ENCODE data around the gene IQCB1. TPM values are rescaled to one million over a fixed set of nuclear protein-coding genes. Genes with fewer than 3 reads are reported as not detected.

Gene IQCB1
- total and polyA plus RNA-seq, 9 of the 15 experiments (the other 6 are each of a cell fraction or from before 2014, with no cell fraction given), result 21.1 to 38.1 (median 27.5) TPM

DNA sequence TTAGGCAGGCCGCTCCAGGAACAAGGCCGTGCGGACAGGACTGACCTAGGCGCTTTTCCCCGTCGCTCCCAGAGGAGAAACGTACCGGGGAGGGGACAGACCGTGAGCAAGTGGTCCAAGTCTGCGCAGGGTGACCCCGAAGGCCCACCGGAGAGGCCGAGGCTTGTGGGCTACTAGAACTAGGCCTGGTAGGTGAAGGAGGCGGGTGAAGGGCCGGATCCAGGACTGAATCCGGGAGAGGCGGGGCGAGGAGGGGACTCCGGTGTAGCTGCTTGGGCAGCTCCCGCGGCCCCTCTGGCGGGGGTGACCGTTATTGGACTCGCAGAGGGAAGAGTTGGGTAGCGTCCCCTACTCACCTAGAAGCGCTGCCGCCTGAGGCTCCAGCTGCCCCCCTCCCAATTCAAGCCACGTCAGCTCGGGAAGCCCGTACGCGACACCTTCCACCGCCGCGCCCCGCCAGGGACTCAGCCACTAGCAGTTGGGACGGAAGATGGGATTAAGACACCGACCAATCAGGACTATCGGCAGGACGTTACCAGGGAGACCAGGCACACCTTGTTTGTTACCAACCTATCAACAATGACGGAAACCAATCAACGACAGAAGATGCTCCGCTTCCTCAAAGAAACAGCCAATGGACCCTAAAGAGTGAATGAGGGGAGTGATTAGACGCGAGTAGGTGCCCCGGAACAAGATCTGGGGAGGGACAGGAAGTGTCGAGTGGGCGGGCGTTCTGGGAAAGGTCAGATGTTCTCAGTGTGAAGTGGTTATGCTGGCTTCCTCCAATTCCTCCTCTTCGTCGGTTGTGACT, 85.4 kb downstream of the IQCB1 start, which contains the start of gene GOLGB1 (continued):
- TF ChIP-seq SAP30 (IDR thresholded peaks at IDR 0.05; ENCODE audit: borderline replicate concordance, insufficient read depth, low read depth, low read length, poor library complexity, severe bottlenecking) (peak; percentile 77), YY1 (IDR thresholded peaks at IDR 0.05; ENCODE audit: borderline replicate concordance in 1 of 3, control insufficient read depth in 1 of 3, extremely low read depth in 1 of 3, insufficient read depth in 3 of 3, insufficient read length in 1 of 3, insufficient replicate concordance in 2 of 3, low read depth in 1 of 3, low read length in 2 of 3) (peak in 1 of 3 experiments; percentile 22), ZNF785 (CRISPR knock-in tag; IDR thresholded peaks at IDR 0.05) (no peak), EWSR1 (IDR thresholded peaks at IDR 0.05; ENCODE audit: borderline replicate concordance, low read depth, partially characterized antibody) (no peak), TBL1XR1 (IDR thresholded peaks at IDR 0.05; ENCODE audit: low read length in 2 of 2) (no peak), NR4A1 (CRISPR knock-in tag; IDR thresholded peaks at IDR 0.05) (no peak), NR4A1 (tag; IDR thresholded peaks at IDR 0.05) (no peak), JUND (IDR thresholded peaks at IDR 0.05; ENCODE audit: borderline replicate concordance, low read depth, low read length) (peak; percentile 10; the same call in 1 of the 2 replicates), JUND (tag; IDR thresholded peaks at IDR 0.05; ENCODE audit: borderline replicate concordance, low read depth, low read length) (no peak; the same call in 2 of the 3 replicates), ZSCAN32 (CRISPR knock-in tag; IDR thresholded peaks at IDR 0.05) (no peak), SLC30A9 (CRISPR knock-in tag; IDR thresholded peaks at IDR 0.05) (no peak), NCOA6 (IDR thresholded peaks at IDR 0.05) (no peak), XRCC3 (IDR thresholded peaks at IDR 0.05) (no peak), MCM2 (IDR thresholded peaks at IDR 0.05; ENCODE audit: low read depth) (no peak), ZNF165 (CRISPR knock-in tag; IDR thresholded peaks at IDR 0.05; ENCODE audit: borderline replicate concordance) (no peak), ZNF253 (CRISPR knock-in tag; conservative IDR thresholded peaks at IDR 0.05) (no peak), STAT5B (CRISPR knock-in tag; IDR thresholded peaks at IDR 0.05) (no peak), ZNF644 (tag; IDR thresholded peaks at IDR 0.05; ENCODE audit: low read depth) (no peak), NFYB (IDR thresholded peaks at IDR 0.05; ENCODE audit: extremely low read depth, insufficient read length) (peak; percentile 87), CBFA2T2 (conservative IDR thresholded peaks at IDR 0.05) (no peak), RBBP5 (IDR thresholded peaks at IDR 0.05; ENCODE audit: borderline replicate concordance, insufficient read depth, low read length, poor library complexity, severe bottlenecking) (peak; percentile 66)
- TF ChIP-seq, protein P1, sequence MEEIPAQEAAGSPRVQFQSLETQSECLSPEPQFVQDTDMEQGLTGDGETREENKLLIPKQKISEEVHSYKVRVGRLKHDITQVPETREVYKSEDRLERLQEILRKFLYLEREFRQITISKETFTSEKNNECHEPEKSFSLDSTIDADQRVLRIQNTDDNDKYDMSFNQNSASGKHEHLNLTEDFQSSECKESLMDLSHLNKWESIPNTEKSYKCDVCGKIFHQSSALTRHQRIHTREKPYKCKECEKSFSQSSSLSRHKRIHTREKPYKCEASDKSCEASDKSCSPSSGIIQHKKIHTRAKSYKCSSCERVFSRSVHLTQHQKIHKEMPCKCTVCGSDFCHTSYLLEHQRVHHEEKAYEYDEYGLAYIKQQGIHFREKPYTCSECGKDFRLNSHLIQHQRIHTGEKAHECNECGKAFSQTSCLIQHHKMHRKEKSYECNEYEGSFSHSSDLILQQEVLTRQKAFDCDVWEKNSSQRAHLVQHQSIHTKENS (CRISPR knock-in tag; IDR thresholded peaks at IDR 0.05), result no peak
- TF ChIP-seq, protein P2, sequence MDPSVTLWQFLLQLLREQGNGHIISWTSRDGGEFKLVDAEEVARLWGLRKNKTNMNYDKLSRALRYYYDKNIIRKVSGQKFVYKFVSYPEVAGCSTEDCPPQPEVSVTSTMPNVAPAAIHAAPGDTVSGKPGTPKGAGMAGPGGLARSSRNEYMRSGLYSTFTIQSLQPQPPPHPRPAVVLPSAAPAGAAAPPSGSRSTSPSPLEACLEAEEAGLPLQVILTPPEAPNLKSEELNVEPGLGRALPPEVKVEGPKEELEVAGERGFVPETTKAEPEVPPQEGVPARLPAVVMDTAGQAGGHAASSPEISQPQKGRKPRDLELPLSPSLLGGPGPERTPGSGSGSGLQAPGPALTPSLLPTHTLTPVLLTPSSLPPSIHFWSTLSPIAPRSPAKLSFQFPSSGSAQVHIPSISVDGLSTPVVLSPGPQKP (CRISPR knock-in tag; IDR thresholded peaks at IDR 0.05), result no peak
- TF ChIP-seq, protein P3, sequence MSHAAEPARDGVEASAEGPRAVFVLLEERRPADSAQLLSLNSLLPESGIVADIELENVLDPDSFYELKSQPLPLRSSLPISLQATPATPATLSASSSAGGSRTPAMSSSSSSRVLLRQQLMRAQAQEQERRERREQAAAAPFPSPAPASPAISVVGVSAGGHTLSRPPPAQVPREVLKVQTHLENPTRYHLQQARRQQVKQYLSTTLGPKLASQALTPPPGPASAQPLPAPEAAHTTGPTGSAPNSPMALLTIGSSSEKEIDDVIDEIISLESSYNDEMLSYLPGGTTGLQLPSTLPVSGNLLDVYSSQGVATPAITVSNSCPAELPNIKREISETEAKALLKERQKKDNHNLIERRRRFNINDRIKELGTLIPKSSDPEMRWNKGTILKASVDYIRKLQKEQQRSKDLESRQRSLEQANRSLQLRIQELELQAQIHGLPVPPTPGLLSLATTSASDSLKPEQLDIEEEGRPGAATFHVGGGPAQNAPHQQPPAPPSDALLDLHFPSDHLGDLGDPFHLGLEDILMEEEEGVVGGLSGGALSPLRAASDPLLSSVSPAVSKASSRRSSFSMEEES (CRISPR knock-in tag; IDR thresholded peaks at IDR 0.05), result no peak

All from K562 (cell line).